HepG2 (cell line): ENCODE measurements around the gene SIGLEC14. TPM values are rescaled to one million over a fixed set of nuclear protein-coding genes. Genes with fewer than 3 reads are reported as not detected.

Experiments used
- ATAC-seq: fragments of 200-7000 bp; cut with Tn5 transposase; 3 replicates; pipeline ENCODE4 v1.9.1; 2020; ENCODE audit warnings: mild to moderate bottlenecking, moderate library complexity
- BruUV-seq: library from RNA; stranded (reverse); fragments of 400-500 nt; replicated peaks from 2 replicates; lab custom pipeline; 2021; lab: Mats Ljungman, UMichigan
- CTCF ChIA-PET: fragments of 300-600 bp; formaldehyde crosslinking; extraction: SDS; loops from one replicate; lab custom pipeline; 2021; ENCODE audit warnings: low total read pairs, inconsistent platforms, low intra/inter-chr PET ratio; lab: Yijun Ruan, JAX
- POLR2A ChIA-PET: fragments of 350-600 bp; sonication (Branson Sonifier 250); formaldehyde crosslinking; loops from one replicate; lab custom pipeline; 2020; ENCODE audit warnings: antibody characterized with exemption, inconsistent platforms; lab: Yijun Ruan, JAX
- DNase-seq: peaks from one replicate; pipeline ENCODE4 v3.0.0-alpha.2; 2015; ENCODE audit warnings: low spot score
- FAIRE-seq: peaks from 3 replicates; lab custom pipeline; 2011; peaks lifted over from hg19 to GRCh38; lab: Jason Lieb, UNC
- H2AFZ ChIP-seq: one replicate; pipeline ENCODE4 v1.6.1; 2011; ENCODE audit warnings: low read length, inconsistent platforms
- H3K27ac ChIP-seq: fragments of 300-600 bp; 3 replicates; pipeline ENCODE4 v1.8.0; 2011; ENCODE audit warnings: mixed run types, mild to moderate bottlenecking, mixed read lengths, low read length, inconsistent platforms; ENCODE audit not compliant: insufficient read depth; ENCODE audit errors: extremely low read length
- H3K27me3 ChIP-seq, 2 experiments: fragments of 200-600 bp in 1 of 2; 2 replicates in 1 of 2; 3 replicates in 1 of 2; pipeline versions ENCODE4 v1.6.0 to v1.8.0; 2011; ENCODE audit warnings: low read length in 2 of 2, mild to moderate bottlenecking in 2 of 2, moderate library complexity in 2 of 2, inconsistent platforms in 1 of 2; ENCODE audit not compliant: insufficient read depth in 2 of 2, control insufficient read depth in 1 of 2
- H3K36me3 ChIP-seq, 2 experiments: fragments of 200-600 bp in 1 of 2; replicated peaks in 1 of 2; 2 replicates in 1 of 2; 3 replicates in 1 of 2; pipeline versions ENCODE4 v1.5.1 to v1.8.0; 2011; ENCODE audit warnings: low read length in 2 of 2, inconsistent platforms in 1 of 2; ENCODE audit not compliant: insufficient read depth in 2 of 2, control insufficient read depth in 1 of 2
- H3K4me1 ChIP-seq: 2 replicates; pipeline ENCODE4 v1.5.1; 2012; ENCODE audit warnings: low read length, inconsistent platforms; ENCODE audit not compliant: insufficient read depth
- H3K4me2 ChIP-seq: 2 replicates; pipeline ENCODE4 v1.6.0; 2011; ENCODE audit warnings: low read depth, low read length, inconsistent platforms
- H3K4me3 ChIP-seq, 3 experiments: fragments of 200-600 bp in 1 of 3; sonication (generic), shearing (Covaris generic) in 1 of 3; replicated peaks in 1 of 3; 2 replicates each; pipeline ENCODE4 v1.5.1; 2011 to 2016; ENCODE audit warnings: low read length in 3 of 3, inconsistent platforms in 2 of 3, low read depth in 2 of 3, mild to moderate bottlenecking in 2 of 3, control low read depth in 1 of 3, mixed read lengths in 1 of 3; ENCODE audit not compliant: insufficient read depth in 1 of 3
- H3K79me2 ChIP-seq: one replicate; pipeline ENCODE4 v1.6.1; 2011; ENCODE audit warnings: low read length, inconsistent platforms; ENCODE audit not compliant: insufficient read depth
- H3K9ac ChIP-seq: 2 replicates; pipeline ENCODE4 v1.6.0; 2011; ENCODE audit warnings: mild to moderate bottlenecking, low read depth, low read length, inconsistent platforms; ENCODE audit not compliant: insufficient read depth
- H3K9me3 ChIP-seq: 2 replicates; pipeline ENCODE4 v1.5.1; 2012; ENCODE audit warnings: mild to moderate bottlenecking, low read length
- H4K20me1 ChIP-seq: 2 replicates; pipeline ENCODE4 v1.6.0; 2011; ENCODE audit warnings: inconsistent platforms, mild to moderate bottlenecking, low read length, moderate library complexity; ENCODE audit not compliant: insufficient read depth
- DMTF1 ChIP-seq: sonication (generic); formaldehyde crosslinking; IDR thresholded peaks from 2 replicates; pipeline ENCODE4 v1.4.0; 2020; ENCODE audit warnings: mild to moderate bottlenecking, missing genetic modification reagents
- JUN ChIP-seq: sonication (generic); formaldehyde crosslinking; IDR thresholded peaks from 2 replicates; pipeline ENCODE4 v1.4.0; 2020; ENCODE audit warnings: mild to moderate bottlenecking, missing genetic modification reagents
- KLF9 ChIP-seq: IDR thresholded peaks from 2 replicates; pipeline ENCODE4 v1.6.1; 2016; ENCODE audit warnings: low read depth
- NR1H2 ChIP-seq: sonication (generic); formaldehyde crosslinking; IDR thresholded peaks from 2 replicates; pipeline ENCODE4 v1.8.1; 2022; ENCODE audit warnings: low read depth, missing genetic modification reagents, borderline replicate concordance
- SIN3B ChIP-seq: fragments of 150-350 bp; IDR thresholded peaks from 2 replicates; pipeline ENCODE4 v1.6.1; 2014; ENCODE audit warnings: low read length
- SNRNP70 ChIP-seq: fragments of 200-400 bp; formaldehyde crosslinking; IDR thresholded peaks from 2 replicates; pipeline ENCODE4 v1.6.1; 2017; ENCODE audit warnings: mild to moderate bottlenecking, low read depth, low read length, moderate library complexity
- ZKSCAN1 ChIP-seq: fragments of 150-350 bp; IDR thresholded peaks from 2 replicates; pipeline ENCODE4 v1.6.1; 2014; ENCODE audit warnings: low read length
- ZNF281 ChIP-seq: sonication (generic); formaldehyde crosslinking; IDR thresholded peaks from 2 replicates; pipeline ENCODE4 v1.4.0; 2020; ENCODE audit warnings: missing genetic modification reagents, borderline replicate concordance
- ZNF33A ChIP-seq: sonication (generic); formaldehyde crosslinking; IDR thresholded peaks from 2 replicates; pipeline ENCODE4 v1.5.1; 2020; ENCODE audit warnings: missing genetic modification reagents, mild to moderate bottlenecking, moderate library complexity, borderline replicate concordance
- ZNF460 ChIP-seq: sonication (generic); formaldehyde crosslinking; IDR thresholded peaks from 2 replicates; pipeline ENCODE4 v1.5.1; 2020; ENCODE audit warnings: missing genetic modification reagents, mild to moderate bottlenecking, borderline replicate concordance
- ZNF569 ChIP-seq: sonication (generic); formaldehyde crosslinking; IDR thresholded peaks from 2 replicates; pipeline ENCODE4 v1.5.0; 2020; ENCODE audit warnings: mild to moderate bottlenecking, missing genetic modification reagents, moderate library complexity, borderline replicate concordance
- ZNF687 ChIP-seq: sonication (generic); formaldehyde crosslinking; IDR thresholded peaks from 2 replicates; pipeline ENCODE4 v1.5.1; 2020; ENCODE audit warnings: mild to moderate bottlenecking, missing genetic modification reagents, moderate library complexity
- WGBS: methylation state at CpG from one replicate; pipeline ENCODE4 v1.1.6; 2017; ENCODE audit warnings: low lambda C conversion rate; 5-methylcytosine and 5-hydroxymethylcytosine counted together
- in situ Hi-C: cut with HindIII; loops from 2 replicates; pipeline ENCODE4 v1.10.0; 2017; ENCODE audit warnings: low pct_unique_long_range_greater_than_20kb; ENCODE audit not compliant: extremely low pct_ligation_motif_present
- intact Hi-C: fragments of 100-400 bp; cut with micrococcal nuclease; formaldehyde crosslinking; loops from one replicate; pipeline ENCODE4 v1.10.0; 2022; ENCODE audit not compliant: unreplicated experiment
- polyA plus RNA-seq, 8 experiments: library from polyadenylated mRNA; depleted of rRNA in 3 of 8; stranded (reverse) in 7 of 8; unstranded in 1 of 8; fragments of >200 nt; fragmentation: Illumina TruSeq in 4 of 8; extraction: Trizol in 4 of 8; gene quantifications; 2 replicates each; pipeline versions ENCODE4 v1.2.1 to v1.2.3, GENCODE V29; 2011 to 2016; ENCODE audit warnings: low read depth in 4 of 8, missing spikeins in 1 of 8, mixed read lengths in 1 of 8; ENCODE audit not compliant: insufficient read depth in 1 of 8
- total RNA-seq, 5 experiments: library from RNA; depleted of rRNA; stranded (reverse); fragments of >200 nt; fragmentation: Illumina TruSeq; extraction: Trizol; gene quantifications; 2 replicates each; pipeline ENCODE4 v1.2.3, GENCODE V29; 2016; ENCODE audit warnings: low read depth in 1 of 5

Gene SIGLEC14
- total and polyA plus RNA-seq, 2 of the 13 experiments (the other 11 are each of a cell fraction or from before 2014, with no cell fraction given): 0.05 to 0.09 TPM

- TF ChIP-seq JUN (CRISPR knock-in tag) (no peak), KLF9 (CRISPR knock-in tag) (no peak), DMTF1 (no peak), ZKSCAN1 (no peak), ZNF33A (CRISPR knock-in tag) (no peak), SIN3B (no peak), NR1H2 (CRISPR knock-in tag) (no peak), ZNF569 (no peak), ZNF687 (CRISPR knock-in tag) (no peak), ZNF281 (CRISPR knock-in tag) (no peak), SNRNP70 (no peak), ZNF460 (CRISPR knock-in tag) (no peak)
- TF ChIP-seq, all 625 proteins: peak for 0
- peaks cover 5% of the 10 kb centered on the region; the same call in 1 of the 2 replicates for H3K9me3 ChIP-seq
- no peaks in the 10 kb centered on the region for H3K36me3 ChIP-seq
- no peaks in the 10 kb centered on the region for H4K20me1 ChIP-seq
- no peaks in the 10 kb centered on the region for H3K4me1 ChIP-seq
- no peaks in the 10 kb centered on the region for H3K79me2 ChIP-seq
- ChIA-PET POLR2A (no interaction called here), CTCF (no interaction called here)
- no peak for ATAC-seq
- in situ Hi-C loops: loop anchor here (25.0 kb wide), 1 partner anchor 353 kb away; no protein-coding TSS in a partner anchor
- H3K9ac ChIP-seq: no peak overlapping the region
- peaks cover 2 to 11% of the 10 kb centered on the region in 2 experiments; a peak in 1 of 5 replicates for H3K27me3 ChIP-seq
- FAIRE-seq: no peak
- no peak overlapping the region for H3K4me2 ChIP-seq
- BruUV-seq: no TSS peak
- no peak overlapping the region for H3K4me3 ChIP-seq
- intact Hi-C loops: no loop called here
- 2% methylated on average over 4 of the region's 4 CpGs for WGBS
- H3K27ac ChIP-seq: no peak overlapping the region
- DNase-seq: no peak
- H2AFZ ChIP-seq: no peak overlapping the region
These were observed 6.7 kb downstream of the SIGLEC14 start for GRCh38 chr19:51639916-51640315.
